CD4-positive, alpha-beta T cell (primary cell): ENCODE measurements around the gene MKX. TPM values are rescaled to one million over a fixed set of nuclear protein-coding genes. Genes with fewer than 3 reads are reported as not detected.

Experiments
- ATAC-seq: fragments of 200-7000 bp; cut with Tn5 transposase; one replicate; pipeline ENCODE4 v1.10.0; 2022; ENCODE audit warnings: mild to moderate bottlenecking; ENCODE audit not compliant: poor library complexity
- CTCF ChIA-PET: fragments of 350-600 bp; sonication (Branson Sonifier 250); formaldehyde crosslinking; loops from one replicate; lab custom pipeline; 2021; ENCODE audit warnings: antibody characterized with exemption, inconsistent platforms; lab: Charles Lee
- POLR2A ChIA-PET: fragments of 350-600 bp; sonication (Branson Sonifier 250); formaldehyde crosslinking; loops from one replicate; lab custom pipeline; 2021; ENCODE audit warnings: antibody characterized with exemption, inconsistent platforms; lab: Charles Lee
- DNase-seq, 14 experiments: peaks; one replicate each; pipeline ENCODE4 v3.0.0-alpha.2; 2013 to 2020; ENCODE audit warnings: mixed read lengths in 2 of 14
- H3K27ac ChIP-seq, 2 donors: one replicate each; pipeline versions ENCODE4 v1.5.1 to v1.7.0; 2013; ENCODE audit warnings: low read length in 2 of 2, low read depth in 1 of 2, mild to moderate bottlenecking in 1 of 2
- H3K27me3 ChIP-seq, 2 experiments: 1 replicate in 1 of 2; 2 replicates in 1 of 2; pipeline versions ENCODE4 v1.6.1 to v1.7.0; 2013; ENCODE audit warnings: low read length in 2 of 2, control low read depth in 1 of 2, mild to moderate bottlenecking in 1 of 2, moderate library complexity in 1 of 2; ENCODE audit not compliant: insufficient read depth in 2 of 2, control insufficient read depth in 1 of 2
- H3K36me3 ChIP-seq: one replicate; pipeline ENCODE4 v1.6.1; 2013; ENCODE audit warnings: low read length, control low read depth; ENCODE audit not compliant: insufficient read depth
- H3K4me1 ChIP-seq: one replicate; pipeline ENCODE4 v1.6.1; 2013; ENCODE audit warnings: low read length, control low read depth; ENCODE audit not compliant: insufficient read depth
- H3K4me3 ChIP-seq: one replicate; pipeline ENCODE4 v1.5.1; 2013; ENCODE audit warnings: mild to moderate bottlenecking, low read length, moderate library complexity
- H3K9me3 ChIP-seq, 2 experiments: 1 replicate in 1 of 2; 2 replicates in 1 of 2; pipeline versions ENCODE4 v1.6.1 to v1.7.0; 2013; ENCODE audit warnings: low read length in 2 of 2, mild to moderate bottlenecking in 2 of 2, control low read depth in 1 of 2, moderate library complexity in 1 of 2; ENCODE audit not compliant: control insufficient read depth in 1 of 2, insufficient read depth in 1 of 2
- H3K27ac Mint-ChIP-seq: one replicate; pipeline ENCODE4 v1.8.0; 2020; ENCODE audit warnings: mixed read lengths
- H3K27me3 Mint-ChIP-seq: one replicate; pipeline ENCODE4 v1.8.0; 2021; ENCODE audit warnings: mixed read lengths
- H3K36me3 Mint-ChIP-seq: one replicate; pipeline ENCODE4 v1.8.0; 2021; ENCODE audit warnings: low read depth, mixed read lengths
- H3K4me1 Mint-ChIP-seq: one replicate; pipeline ENCODE4 v1.8.0; 2021; ENCODE audit warnings: low read depth, mixed read lengths
- H3K4me3 Mint-ChIP-seq: one replicate; pipeline ENCODE4 v1.8.0; 2020; ENCODE audit warnings: mild to moderate bottlenecking, mixed read lengths
- H3K9me3 Mint-ChIP-seq: one replicate; pipeline ENCODE4 v1.8.0; 2020; ENCODE audit warnings: mixed read lengths
- CTCF ChIP-seq: fragments of 200-600 bp; IDR thresholded peaks from one replicate; pipeline ENCODE4 v1.8.0; 2022; ENCODE audit warnings: antibody characterized with exemption, mild to moderate bottlenecking
- intact Hi-C, 2 experiments: fragments of 100-400 bp; cut with DNase I in 1 of 2; cut with micrococcal nuclease in 1 of 2; formaldehyde crosslinking; loops; one replicate each; pipeline versions ENCODE4 v1.15.1 to v1.9.0; 2023 to 2025; cut with DNase I, micrococcal nuclease
- total RNA-seq, 174 experiments: library from RNA in 2 of 174; stranded (reverse) in 2 of 174; gene quantifications; one replicate each; pipeline ENCODE4 v1.2.3 and lab custom pipeline; 2021 to 2026

The MKX gene
- total RNA-seq, 2 experiments from 2014 or later, result not detected

- DNase-seq (no peak), ATAC-seq (no peak)
- POLR2A ChIA-PET, result no interaction called here
- CTCF ChIA-PET, result interaction anchor here (0.6 kb wide), 1 partner anchor 920 kb away, joined by 3 read pairs; no protein-coding TSS in a partner anchor
- H3K27ac ChIP-seq, result no peak overlapping the region
- Mint-ChIP-seq H3K9me3 (no peaks in the 10 kb centered on the region), H3K27me3 (peaks cover 10% of the 10 kb centered on the region), H3K36me3 (no peaks in the 10 kb centered on the region), H3K4me3 (no peak overlapping the region), H3K4me1 (no peaks in the 10 kb centered on the region), H3K27ac (no peak overlapping the region)
- no peaks in the 10 kb centered on the region for H3K27me3 ChIP-seq
- H3K9me3 ChIP-seq, result no peaks in the 10 kb centered on the region
- H3K4me1 ChIP-seq, result no peaks in the 10 kb centered on the region
- intact Hi-C loops, result no loop called here
- TF ChIP-seq CTCF, result no peak
- no peak overlapping the region for H3K4me3 ChIP-seq
- H3K36me3 ChIP-seq, result no peaks in the 10 kb centered on the region
These were observed 67.5 kb downstream of the MKX start for GRCh38 chr10:27678166-27678565.

GRCh38 chr10:27673065-27673464 lies 72.6 kb downstream of the MKX start:
- no peaks in the 10 kb centered on the region for H3K4me1 ChIP-seq
- ChIA-PET CTCF (interaction anchor here (1.3 kb wide), 1 partner anchor 29 kb away, joined by 4 read pairs; no protein-coding TSS in a partner anchor), POLR2A (no interaction called here)
- Mint-ChIP-seq H3K4me3 (no peak overlapping the region), H3K9me3 (no peaks in the 10 kb centered on the region), H3K27me3 (peaks cover 5% of the 10 kb centered on the region), H3K36me3 (no peaks in the 10 kb centered on the region), H3K4me1 (no peaks in the 10 kb centered on the region), H3K27ac (no peak overlapping the region)
- H3K9me3 ChIP-seq, result no peaks in the 10 kb centered on the region
- H3K36me3 ChIP-seq, result no peaks in the 10 kb centered on the region
- intact Hi-C loops, result no loop called here
- no peak overlapping the region for H3K4me3 ChIP-seq
- TF ChIP-seq CTCF, result no peak
- ATAC-seq (no peak), DNase-seq (no peak)
- H3K27ac ChIP-seq, result no peak overlapping the region
- no peaks in the 10 kb centered on the region for H3K27me3 ChIP-seq

GRCh38 chr10:27671821-27672220 lies 73.8 kb downstream of the MKX start:
- no peak for TF ChIP-seq CTCF
- Mint-ChIP-seq H3K36me3 (no peaks in the 10 kb centered on the region), H3K4me3 (no peak overlapping the region), H3K9me3 (no peaks in the 10 kb centered on the region), H3K27ac (no peak overlapping the region), H3K27me3 (peaks cover 5% of the 10 kb centered on the region), H3K4me1 (no peaks in the 10 kb centered on the region)
- Histone ChIP-seq H3K4me3 (no peak overlapping the region), H3K36me3 (no peaks in the 10 kb centered on the region), H3K4me1 (no peaks in the 10 kb centered on the region), H3K27me3 (no peaks in the 10 kb centered on the region), H3K9me3 (no peaks in the 10 kb centered on the region), H3K27ac (no peak overlapping the region)
- POLR2A ChIA-PET, result no interaction called here
- no peak for ATAC-seq
- no peak for DNase-seq
- intact Hi-C loops, result no loop called here
- CTCF ChIA-PET, result interaction anchor here (1.3 kb wide), 1 partner anchor 30 kb away, joined by 4 read pairs; no protein-coding TSS in a partner anchor
